ENCODE results near the gene CAPNS1. TPM values are rescaled to one million over a fixed set of nuclear protein-coding genes. Genes with fewer than 3 reads are reported as not detected.

CAPNS1 gene
- total RNA-seq, 4 donors from 2014 or later: 94.8 to 252 (median 165) TPM

GRCh38 chr19:36116344-36116637 lies 23.6 kb upstream of the CAPNS1 start:
- peaks cover 0 to 49% of the 10 kb centered on the region in 2 donors for H3K36me3 ChIP-seq
- DNase-seq: no peak

GRCh38 chr19:36120092-36120983 lies 19.5 kb upstream of the CAPNS1 start:
- in situ Hi-C loops (cut with MboI; ENCODE audit: low sequenced_read_pairs in 4 of 4) (no loop called here), intact Hi-C loops (cut with DNase I; ENCODE audit: low total_unique reads) (no loop called here)
- Histone ChIP-seq H3K27me3 (no peaks in the 10 kb centered on the region), H3K27ac (no peak overlapping the region), H3K4me1 (peaks cover 9% of the 10 kb centered on the region in 2 donors), H3K36me3 (peaks cover 0 to 57% of the 10 kb centered on the region in 2 donors), H3K9me3 (no peaks in the 10 kb centered on the region), H3K4me3 (no peak overlapping the region)
- TF ChIP-seq CTCF (IDR thresholded peaks at IDR 0.05 in 4 of 5, conservative IDR thresholded peaks at IDR 0.05 in 1 of 5) (no peak), POLR2A (IDR thresholded peaks at IDR 0.05) (no peak)
- ATAC-seq (no peak), DNase-seq (no peak)

More at GRCh38 chr19:36116344-36116637, 23.6 kb upstream of the CAPNS1 start:
- Histone ChIP-seq H3K4me3 (peak overlapping the region; percentile 69 to 94 (median 82)), H3K9me3 (no peaks in the 10 kb centered on the region), H3K4me1 (peaks cover 17 to 18% of the 10 kb centered on the region in 2 donors), H3K27me3 (no peaks in the 10 kb centered on the region), H3K27ac (peak overlapping the region; percentile 86 to 95 (median 92))
- no peak for ATAC-seq
- intact Hi-C loops (cut with DNase I; ENCODE audit: low total_unique reads) (loop anchor here (5.0 to 10.0 kb wide), 2 partner anchors 36 to 371 kb away; partner anchors contain the start of genes COX7A1, IGFLR1, LIN37 and PSENEN), in situ Hi-C loops (cut with MboI; ENCODE audit: low sequenced_read_pairs in 4 of 4) (no loop called here)
- TF ChIP-seq POLR2A (IDR thresholded peaks at IDR 0.05) (no peak), CTCF (IDR thresholded peaks at IDR 0.05 in 4 of 5, conservative IDR thresholded peaks at IDR 0.05 in 1 of 5) (no peak)

GRCh38 chr19:36120984-36121358 lies 18.9 kb upstream of the CAPNS1 start:
- Histone ChIP-seq H3K36me3 (peaks cover 0 to 63% of the 10 kb centered on the region in 2 donors), H3K4me1 (peaks cover 3 to 7% of the 10 kb centered on the region in 2 donors), H3K27me3 (no peaks in the 10 kb centered on the region), H3K4me3 (no peak overlapping the region), H3K9me3 (no peaks in the 10 kb centered on the region), H3K27ac (no peak overlapping the region)
- TF ChIP-seq CTCF (IDR thresholded peaks at IDR 0.05 in 4 of 5, conservative IDR thresholded peaks at IDR 0.05 in 1 of 5): no peak
- TF ChIP-seq POLR2A (IDR thresholded peaks at IDR 0.05): no peak
- ATAC-seq (no peak), DNase-seq (no peak)
- intact Hi-C loops (cut with DNase I; ENCODE audit: low total_unique reads): no loop called here
- in situ Hi-C loops (cut with MboI; ENCODE audit: low sequenced_read_pairs in 4 of 4): no loop called here

GRCh38 chr19:36121486-36122124 lies 18.3 kb upstream of the CAPNS1 start:
- TF ChIP-seq CTCF (IDR thresholded peaks at IDR 0.05 in 4 of 5, conservative IDR thresholded peaks at IDR 0.05 in 1 of 5) (no peak), POLR2A (IDR thresholded peaks at IDR 0.05) (no peak)
- Histone ChIP-seq H3K4me3 (no peak overlapping the region), H3K4me1 (peaks cover 0 to 1% of the 10 kb centered on the region in 2 donors), H3K36me3 (peaks cover 0 to 61% of the 10 kb centered on the region in 2 donors), H3K27me3 (no peaks in the 10 kb centered on the region), H3K9me3 (no peaks in the 10 kb centered on the region), H3K27ac (no peak overlapping the region)
- in situ Hi-C loops (cut with MboI; ENCODE audit: low sequenced_read_pairs in 4 of 4): no loop called here
- DNase-seq: no peak
- intact Hi-C loops (cut with DNase I; ENCODE audit: low total_unique reads): no loop called here
- no peak for ATAC-seq

All from gastrocnemius medialis (tissue), 4 donors.